ENCODE results near the gene FAM20A.
"Not testable (repeated sequence)": the region's sequence is repeated elsewhere in the genome, so short reads cannot be mapped to it uniquely, and the experiment has no call there.

FAM20A gene

GRCh38 chr17:68587847-68588246 is 13.3 kb downstream of the FAM20A start:
- Histone ChIP-seq H3K36me3 (ENCODE audit: insufficient read depth, insufficient read length, low read length) (no peaks in the 10 kb centered on the region), H3K4me3 (ENCODE audit: insufficient read length, low read depth) (no peak overlapping the region), H3K9me3 (ENCODE audit: insufficient read depth, low read length) (peaks cover 13% of the 10 kb centered on the region; the same call in 1 of the 2 replicates), H3K9ac (ENCODE audit: insufficient read length, low read depth) (no peak overlapping the region), H3K4me1 (ENCODE audit: insufficient read depth, insufficient read length) (peaks cover 5% of the 10 kb centered on the region), H3K27me3 (ENCODE audit: insufficient read depth, insufficient read length) (no peaks in the 10 kb centered on the region)
- DNase-seq (ENCODE audit: low read depth, low spot score): no peak
- no peak for TF ChIP-seq SUZ12 (IDR thresholded peaks at IDR 0.05; ENCODE audit: extremely low read depth, insufficient read depth, insufficient read length)
- TF ChIP-seq YY1 (IDR thresholded peaks at IDR 0.05; ENCODE audit: insufficient read depth, insufficient read length): no peak
- TF ChIP-seq ZNF274 (IDR thresholded peaks at IDR 0.05; ENCODE audit: low read depth, low read length): no peak

- Histone ChIP-seq H3K4me3 (ENCODE audit: insufficient read length, low read depth) (no peak overlapping the region), H3K9ac (ENCODE audit: insufficient read length, low read depth) (no peak overlapping the region), H3K4me1 (ENCODE audit: insufficient read depth, insufficient read length) (peaks cover 5% of the 10 kb centered on the region), H3K36me3 (ENCODE audit: insufficient read depth, insufficient read length, low read length) (no peaks in the 10 kb centered on the region), H3K27me3 (ENCODE audit: insufficient read depth, insufficient read length) (no peaks in the 10 kb centered on the region), H3K9me3 (ENCODE audit: insufficient read depth, low read length) (peaks cover 13% of the 10 kb centered on the region; the same call in 1 of the 2 replicates)
- TF ChIP-seq SUZ12 (IDR thresholded peaks at IDR 0.05; ENCODE audit: extremely low read depth, insufficient read depth, insufficient read length): no peak
- no peak for TF ChIP-seq ZNF274 (IDR thresholded peaks at IDR 0.05; ENCODE audit: low read depth, low read length)
- no peak for TF ChIP-seq YY1 (IDR thresholded peaks at IDR 0.05; ENCODE audit: insufficient read depth, insufficient read length)
- no peak for DNase-seq (ENCODE audit: low read depth, low spot score)
Observed at GRCh38 chr17:68587026-68587425, 14.1 kb downstream of the FAM20A start.

GRCh38 chr17:68585643-68586042 is 15.5 kb downstream of the FAM20A start:
- Histone ChIP-seq H3K4me1 (ENCODE audit: insufficient read depth, insufficient read length) (peaks cover 5% of the 10 kb centered on the region), H3K9ac (ENCODE audit: insufficient read length, low read depth) (no peak overlapping the region), H3K4me3 (ENCODE audit: insufficient read length, low read depth) (no peak overlapping the region), H3K9me3 (ENCODE audit: insufficient read depth, low read length) (peaks cover 13% of the 10 kb centered on the region; the same call in 1 of the 2 replicates), H3K36me3 (ENCODE audit: insufficient read depth, insufficient read length, low read length) (no peaks in the 10 kb centered on the region), H3K27me3 (ENCODE audit: insufficient read depth, insufficient read length) (no peaks in the 10 kb centered on the region)
- no peak for DNase-seq (ENCODE audit: low read depth, low spot score)
- no peak for TF ChIP-seq ZNF274 (IDR thresholded peaks at IDR 0.05; ENCODE audit: low read depth, low read length)
- no peak for TF ChIP-seq YY1 (IDR thresholded peaks at IDR 0.05; ENCODE audit: insufficient read depth, insufficient read length)
- no peak for TF ChIP-seq SUZ12 (IDR thresholded peaks at IDR 0.05; ENCODE audit: extremely low read depth, insufficient read depth, insufficient read length)

- H3K27me3 ChIP-seq (ENCODE audit: insufficient read depth, insufficient read length): no peaks in the 10 kb centered on the region
- no peaks in the 10 kb centered on the region for H3K36me3 ChIP-seq (ENCODE audit: insufficient read depth, insufficient read length, low read length)
- no peak for DNase-seq (ENCODE audit: low read depth, low spot score)
- H3K4me3 ChIP-seq (ENCODE audit: insufficient read length, low read depth): no peak overlapping the region
- H3K9me3 ChIP-seq (ENCODE audit: insufficient read depth, low read length): peaks cover 13% of the 10 kb centered on the region; the same call in 1 of the 2 replicates
- no peak overlapping the region for H3K9ac ChIP-seq (ENCODE audit: insufficient read length, low read depth)
- no peak for TF ChIP-seq SUZ12 (IDR thresholded peaks at IDR 0.05; ENCODE audit: extremely low read depth, insufficient read depth, insufficient read length)
- no peak for TF ChIP-seq YY1 (IDR thresholded peaks at IDR 0.05; ENCODE audit: insufficient read depth, insufficient read length)
- TF ChIP-seq ZNF274 (IDR thresholded peaks at IDR 0.05; ENCODE audit: low read depth, low read length): no peak
- peaks cover 5% of the 10 kb centered on the region for H3K4me1 ChIP-seq (ENCODE audit: insufficient read depth, insufficient read length)
Observed at GRCh38 chr17:68584581-68585303, 16.4 kb downstream of the FAM20A start.

- H3K36me3 ChIP-seq (ENCODE audit: insufficient read depth, insufficient read length, low read length); DNase-seq (ENCODE audit: low read depth, low spot score); H3K4me3 ChIP-seq (ENCODE audit: insufficient read length, low read depth); H3K9me3 ChIP-seq (ENCODE audit: insufficient read depth, low read length); H3K9ac ChIP-seq (ENCODE audit: insufficient read length, low read depth); H3K4me1 ChIP-seq (ENCODE audit: insufficient read depth, insufficient read length); H3K27me3 ChIP-seq (ENCODE audit: insufficient read depth, insufficient read length): not testable (repeated sequence)
Observed at GRCh38 chr17:68582867-68583266, 18.3 kb downstream of the FAM20A start.

GRCh38 chr17:68581863-68582645 is 19.1 kb downstream of the FAM20A start:
- H3K9ac ChIP-seq (ENCODE audit: insufficient read length, low read depth): no peak overlapping the region
- H3K4me1 ChIP-seq (ENCODE audit: insufficient read depth, insufficient read length): peaks cover 5% of the 10 kb centered on the region
- TF ChIP-seq YY1 (IDR thresholded peaks at IDR 0.05; ENCODE audit: insufficient read depth, insufficient read length) (no peak), ZNF274 (IDR thresholded peaks at IDR 0.05; ENCODE audit: low read depth, low read length) (no peak)
- H3K4me3 ChIP-seq (ENCODE audit: insufficient read length, low read depth): no peak overlapping the region
- no peaks in the 10 kb centered on the region for H3K27me3 ChIP-seq (ENCODE audit: insufficient read depth, insufficient read length)
- H3K9me3 ChIP-seq (ENCODE audit: insufficient read depth, low read length): peaks cover 6% of the 10 kb centered on the region; the same call in 1 of the 2 replicates
- no peak for DNase-seq (ENCODE audit: low read depth, low spot score)
- H3K36me3 ChIP-seq (ENCODE audit: insufficient read depth, insufficient read length, low read length): no peaks in the 10 kb centered on the region

GRCh38 chr17:68580236-68580770 is 20.9 kb downstream of the FAM20A start:
- H3K4me3 ChIP-seq (ENCODE audit: insufficient read length, low read depth): no peak overlapping the region
- H3K4me1 ChIP-seq (ENCODE audit: insufficient read depth, insufficient read length): no peaks in the 10 kb centered on the region
- DNase-seq (ENCODE audit: low read depth, low spot score): no peak
- no peaks in the 10 kb centered on the region for H3K27me3 ChIP-seq (ENCODE audit: insufficient read depth, insufficient read length)
- no peaks in the 10 kb centered on the region for H3K36me3 ChIP-seq (ENCODE audit: insufficient read depth, insufficient read length, low read length)
- TF ChIP-seq SUZ12 (IDR thresholded peaks at IDR 0.05; ENCODE audit: extremely low read depth, insufficient read depth, insufficient read length) (no peak), YY1 (IDR thresholded peaks at IDR 0.05; ENCODE audit: insufficient read depth, insufficient read length) (no peak), ZNF274 (IDR thresholded peaks at IDR 0.05; ENCODE audit: low read depth, low read length) (no peak)
- H3K9me3 ChIP-seq (ENCODE audit: insufficient read depth, low read length): peaks cover 6% of the 10 kb centered on the region; the same call in 1 of the 2 replicates
- no peak overlapping the region for H3K9ac ChIP-seq (ENCODE audit: insufficient read length, low read depth)

All from NT2/D1 (cell line).